Measurements from ENCODE around the gene ASGR1. TPM values are rescaled to one million over a fixed set of nuclear protein-coding genes. Genes with fewer than 3 reads are reported as not detected.

ASGR1 gene
- total and polyA plus RNA-seq, 8 donors = 0.87 to 6.0 (median 1.9) TPM; not detected in 3

GRCh38 chr17:7139400-7139799 is 39.8 kb downstream of the ASGR1 start:
- Histone ChIP-seq H3K4me1 (peaks cover 0 to 17% (median 5%) of the 10 kb centered on the region in 4 donors), H3K9me3 (no peaks in the 10 kb centered on the region), H3K27ac (no peak overlapping the region), H3K4me3 (no peak overlapping the region), H3K36me3 (no peaks in the 10 kb centered on the region), H3K27me3 (peaks cover 0 to 75% (median 14%) of the 10 kb centered on the region in 3 donors)
- intact Hi-C loops (cut with DNase I; ENCODE audit: low total_unique reads) = no loop called here
- peak in 1 of 2 donors; percentile 30 for DNase-seq
- 58 to 76% (median 69%) methylated on average over 8 to 10 of the region's 10 CpGs for WGBS, 5 donors
- TF ChIP-seq EP300 (IDR thresholded peaks at IDR 0.05) (no peak), POLR2AphosphoS5 (IDR thresholded peaks at IDR 0.05) (no peak), POLR2A (IDR thresholded peaks at IDR 0.05) (no peak)
- TF ChIP-seq, protein P1, sequence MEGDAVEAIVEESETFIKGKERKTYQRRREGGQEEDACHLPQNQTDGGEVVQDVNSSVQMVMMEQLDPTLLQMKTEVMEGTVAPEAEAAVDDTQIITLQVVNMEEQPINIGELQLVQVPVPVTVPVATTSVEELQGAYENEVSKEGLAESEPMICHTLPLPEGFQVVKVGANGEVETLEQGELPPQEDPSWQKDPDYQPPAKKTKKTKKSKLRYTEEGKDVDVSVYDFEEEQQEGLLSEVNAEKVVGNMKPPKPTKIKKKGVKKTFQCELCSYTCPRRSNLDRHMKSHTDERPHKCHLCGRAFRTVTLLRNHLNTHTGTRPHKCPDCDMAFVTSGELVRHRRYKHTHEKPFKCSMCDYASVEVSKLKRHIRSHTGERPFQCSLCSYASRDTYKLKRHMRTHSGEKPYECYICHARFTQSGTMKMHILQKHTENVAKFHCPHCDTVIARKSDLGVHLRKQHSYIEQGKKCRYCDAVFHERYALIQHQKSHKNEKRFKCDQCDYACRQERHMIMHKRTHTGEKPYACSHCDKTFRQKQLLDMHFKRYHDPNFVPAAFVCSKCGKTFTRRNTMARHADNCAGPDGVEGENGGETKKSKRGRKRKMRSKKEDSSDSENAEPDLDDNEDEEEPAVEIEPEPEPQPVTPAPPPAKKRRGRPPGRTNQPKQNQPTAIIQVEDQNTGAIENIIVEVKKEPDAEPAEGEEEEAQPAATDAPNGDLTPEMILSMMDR (IDR thresholded peaks at IDR 0.05) = no peak

DNA sequence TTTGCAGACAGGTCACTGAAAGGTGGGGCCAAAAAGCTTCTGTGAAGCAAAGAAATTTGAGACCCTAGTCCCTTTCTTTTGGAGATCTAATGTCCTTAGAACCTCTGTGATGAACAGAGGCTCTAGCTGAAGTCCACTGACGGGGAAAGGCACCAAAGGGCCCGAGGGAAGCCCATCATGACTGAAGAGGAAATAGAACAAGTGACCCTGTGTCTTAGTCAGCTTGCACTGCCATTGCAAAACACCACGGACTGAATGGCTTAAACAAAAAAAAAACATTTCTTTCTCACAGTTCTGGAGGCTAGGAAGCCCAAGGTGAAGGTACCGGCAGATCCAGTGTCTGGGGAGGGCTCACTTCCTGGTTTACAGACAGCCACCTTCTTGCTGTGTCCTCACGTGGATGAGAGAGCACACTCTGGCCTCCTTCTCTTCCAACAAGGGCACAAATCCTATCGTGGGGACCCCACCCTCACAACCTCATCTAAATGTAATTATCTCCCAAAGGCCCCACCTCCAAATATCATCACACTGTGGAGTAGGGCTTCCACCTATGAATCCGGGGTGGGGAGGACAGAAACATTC is 40.3 kb downstream of the ASGR1 start:
- H3K27me3 ChIP-seq = peaks cover 0 to 81% (median 14%) of the 10 kb centered on the region in 3 donors
- H3K27ac ChIP-seq = no peak overlapping the region
- 64 to 75% (median 65%) methylated on average over 7 of the region's 7 CpGs for WGBS, 5 donors
- H3K36me3 ChIP-seq = no peaks in the 10 kb centered on the region
- H3K4me3 ChIP-seq = no peak overlapping the region
- H3K4me1 ChIP-seq = peaks cover 0 to 17% (median 5%) of the 10 kb centered on the region in 4 donors
- no peak for DNase-seq
- intact Hi-C loops (cut with DNase I; ENCODE audit: low total_unique reads) = no loop called here
- no peaks in the 10 kb centered on the region for H3K9me3 ChIP-seq
- TF ChIP-seq, protein P1 (IDR thresholded peaks at IDR 0.05) = no peak
- TF ChIP-seq EP300 (IDR thresholded peaks at IDR 0.05) = no peak
- TF ChIP-seq POLR2A (IDR thresholded peaks at IDR 0.05) = no peak
- TF ChIP-seq POLR2AphosphoS5 (IDR thresholded peaks at IDR 0.05) = no peak

DNA sequence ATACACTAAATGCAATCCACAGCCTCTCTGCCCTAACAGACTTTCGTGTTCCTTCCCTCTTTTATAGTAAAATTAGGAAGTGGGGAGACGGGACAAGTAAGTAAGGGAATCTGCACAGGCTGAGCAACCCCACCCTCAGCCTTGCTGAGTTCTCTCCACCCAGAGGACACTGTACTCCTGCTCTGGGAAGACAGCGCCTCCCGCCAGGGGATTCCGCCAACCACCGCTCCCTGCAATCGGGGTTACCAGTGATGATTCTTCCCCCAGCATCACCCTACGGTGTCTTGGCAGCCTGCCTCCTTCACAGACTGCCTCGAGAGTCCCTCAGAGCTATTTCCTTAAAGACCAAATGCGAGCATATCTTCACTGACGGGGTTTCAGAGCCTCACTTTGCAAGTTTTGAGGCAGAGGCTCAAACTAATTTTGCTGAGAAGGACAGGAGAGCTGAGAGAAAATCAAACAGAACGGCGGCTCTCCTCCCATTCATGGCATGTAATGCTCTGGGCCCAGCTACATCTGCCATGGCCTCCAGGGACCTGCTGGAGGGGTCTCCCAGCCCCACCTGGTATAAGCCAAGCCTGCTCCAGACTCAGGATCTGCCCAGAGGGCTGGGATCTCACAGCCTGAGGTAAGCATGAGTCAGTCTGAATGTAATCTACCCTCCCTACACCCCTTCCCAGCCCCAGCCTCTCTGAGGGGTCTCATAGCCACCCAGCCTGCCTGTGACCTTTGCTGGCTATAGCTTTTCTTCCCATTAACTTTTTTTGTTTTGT is 41.8 kb downstream of the ASGR1 start:
- WGBS, 5 donors = 33 to 46% (median 43%) methylated on average over 13 of the region's 13 CpGs
- peaks cover 0 to 91% (median 14%) of the 10 kb centered on the region in 3 donors for H3K27me3 ChIP-seq
- no peak for TF ChIP-seq EP300 (IDR thresholded peaks at IDR 0.05)
- TF ChIP-seq, protein P1 (IDR thresholded peaks at IDR 0.05) = no peak
- TF ChIP-seq POLR2AphosphoS5 (IDR thresholded peaks at IDR 0.05) = no peak
- TF ChIP-seq POLR2A (IDR thresholded peaks at IDR 0.05) = no peak

DNA sequence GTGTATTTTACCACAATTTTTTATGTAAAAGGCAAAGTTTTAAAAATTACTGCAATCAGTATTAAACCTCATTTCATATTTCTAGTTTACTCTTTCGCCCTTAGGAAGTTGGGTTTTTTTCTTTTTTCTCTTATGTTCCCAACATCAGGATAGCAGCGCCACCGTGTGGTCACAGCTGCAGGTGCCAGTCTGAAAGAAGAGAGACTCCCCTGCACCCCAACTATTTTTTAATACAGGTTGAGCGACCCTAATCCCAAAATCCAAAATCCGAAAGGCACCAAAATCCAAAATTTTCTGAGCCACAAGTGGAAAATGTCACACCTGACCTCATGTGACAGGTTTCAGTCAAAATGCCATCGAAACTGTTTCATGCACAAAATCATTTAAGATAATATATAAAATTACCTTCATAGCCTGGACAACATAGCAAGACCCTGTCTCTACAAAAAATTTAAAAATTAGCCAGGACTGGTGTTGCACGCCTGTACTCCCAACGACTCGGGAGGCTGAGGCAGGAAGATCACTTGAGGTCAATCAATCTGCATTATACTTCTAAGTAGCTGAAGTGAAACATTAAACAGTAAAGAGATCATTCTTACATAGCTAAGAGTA is 42.8 kb downstream of the ASGR1 start:
- H3K9me3 ChIP-seq = no peaks in the 10 kb centered on the region
- H3K36me3 ChIP-seq = no peaks in the 10 kb centered on the region
- peak; percentile 86 to 90 for DNase-seq
- whole genome bisulfite sequencing, 5 donors = 22 to 30% (median 28%) methylated on average over 9 of the region's 9 CpGs
- intact Hi-C loops (cut with DNase I; ENCODE audit: low total_unique reads) = loop anchor here (2.0 kb wide), 1 partner anchor 84 kb away; no protein-coding TSS in a partner anchor
- no peak overlapping the region for H3K27ac ChIP-seq
- peaks cover 0 to 91% (median 14%) of the 10 kb centered on the region in 3 donors for H3K27me3 ChIP-seq
- H3K4me3 ChIP-seq = no peak overlapping the region
- peaks cover 0 to 23% (median 10%) of the 10 kb centered on the region in 4 donors for H3K4me1 ChIP-seq
- TF ChIP-seq, protein P1 (IDR thresholded peaks at IDR 0.05) = peak in 6 of 7 experiments; percentile 52 to 92 (median 86)
- TF ChIP-seq POLR2A (IDR thresholded peaks at IDR 0.05) = no peak

More for the DNA sequence above, 41.8 kb downstream of the ASGR1 start:
- Histone ChIP-seq H3K27ac (no peak overlapping the region), H3K36me3 (no peaks in the 10 kb centered on the region), H3K9me3 (no peaks in the 10 kb centered on the region), H3K4me1 (peaks cover 0 to 26% (median 12%) of the 10 kb centered on the region in 4 donors), H3K4me3 (no peak overlapping the region)
- no peak for DNase-seq
- intact Hi-C loops (cut with DNase I; ENCODE audit: low total_unique reads) = loop anchor here (2.0 kb wide), 1 partner anchor 85 kb away; no protein-coding TSS in a partner anchor

Data from stomach (tissue), 9 donors.